Frontal cortex (tissue), 4 donors: Measurements from ENCODE around the gene PDE4D. TPM values are rescaled to one million over a fixed set of nuclear protein-coding genes. Genes with fewer than 3 reads are reported as not detected.

ENCODE experiments used
- DNase-seq, 2 donors: peaks; one replicate each; pipeline ENCODE4 v3.0.0; 2012; ENCODE audit warnings: low spot score in 2 of 2
- FAIRE-seq: peaks from 2 replicates; lab custom pipeline; 2012; peaks lifted over from hg19 to GRCh38; lab: Jason Lieb, UNC
- total RNA-seq: library from RNA; depleted of rRNA; stranded (reverse); fragments of >200 nt; gene quantifications from one replicate; pipeline ENCODE4 v1.2.3, GENCODE V29; 2014
- donor health status: control.
- donor health status: control.
- donor health status: control.

Gene PDE4D
- total RNA-seq, 1 donor from 2014 or later, result 210 TPM

GRCh38 chr5:59037453-59037852 lies 856.1 kb downstream of the PDE4D start:
- no peak for FAIRE-seq
- no peak for DNase-seq

GRCh38 chr5:59037041-59037440 lies 856.5 kb downstream of the PDE4D start:
- no peak for DNase-seq
- no peak for FAIRE-seq

GRCh38 chr5:59036274-59036961 lies 857.1 kb downstream of the PDE4D start:
- no peak for DNase-seq
- no peak for FAIRE-seq

- DNase-seq (no peak), FAIRE-seq (no peak)
Observed at GRCh38 chr5:59035681-59036080, 857.8 kb downstream of the PDE4D start.

- DNase-seq (no peak), FAIRE-seq (no peak)
Observed at GRCh38 chr5:59034498-59035186, 858.9 kb downstream of the PDE4D start.

- no peak for DNase-seq
- no peak for FAIRE-seq
Observed at GRCh38 chr5:59027145-59027907, 866.2 kb downstream of the PDE4D start.

- DNase-seq (no peak), FAIRE-seq (no peak)
Observed at GRCh38 chr5:59025734-59026133, 867.8 kb downstream of the PDE4D start.

- no peak for DNase-seq
Observed at GRCh38 chr5:59021837-59022514, 871.5 kb downstream of the PDE4D start.

GRCh38 chr5:59021286-59021673 lies 872.2 kb downstream of the PDE4D start:
- FAIRE-seq (no peak), DNase-seq (no peak)

More at GRCh38 chr5:59021837-59022514, 871.5 kb downstream of the PDE4D start:
- FAIRE-seq, result no peak

- DNase-seq (no peak), FAIRE-seq (no peak)
Observed at GRCh38 chr5:59020611-59021285, 872.8 kb downstream of the PDE4D start.

- DNase-seq (no peak), FAIRE-seq (no peak)
Observed at GRCh38 chr5:59019078-59019477, 874.4 kb downstream of the PDE4D start.

- no peak for FAIRE-seq
Observed at GRCh38 chr5:59016925-59017324, 876.6 kb downstream of the PDE4D start.

GRCh38 chr5:59008816-59009473 lies 884.6 kb downstream of the PDE4D start:
- DNase-seq (no peak), FAIRE-seq (no peak)

More at GRCh38 chr5:59016925-59017324, 876.6 kb downstream of the PDE4D start:
- no peak for DNase-seq

- FAIRE-seq (peak; percentile 98), DNase-seq (no peak)
Observed at GRCh38 chr5:59007460-59008063, 886.0 kb downstream of the PDE4D start.

GRCh38 chr5:59005934-59006701 lies 887.4 kb downstream of the PDE4D start:
- no peak for FAIRE-seq

GRCh38 chr5:59003641-59004040 lies 889.9 kb downstream of the PDE4D start:
- FAIRE-seq (no peak), DNase-seq (no peak)

More at GRCh38 chr5:59005934-59006701, 887.4 kb downstream of the PDE4D start:
- no peak for DNase-seq

- DNase-seq (no peak), FAIRE-seq (no peak)
Observed at GRCh38 chr5:59003124-59003523, 890.4 kb downstream of the PDE4D start.
